Panc1 (cell line): ENCODE results near the gene CSF3R. TPM values are rescaled to one million over a fixed set of nuclear protein-coding genes. Genes with fewer than 3 reads are reported as not detected.

Source experiments
- ATAC-seq: fragments of 200-7000 bp; cut with Tn5 transposase; 2 replicates; pipeline ENCODE4 v1.9.1; 2020; ENCODE audit warnings: mild to moderate bottlenecking, moderate library complexity
- BruUV-seq: library from RNA; stranded (reverse); fragments of 400-500 nt; replicated peaks from 2 replicates; lab custom pipeline; 2021; lab: Mats Ljungman, UMichigan
- CTCF ChIA-PET: fragments of 300-600 bp; sonication (Branson Sonifier 250); formaldehyde crosslinking; loops from one replicate; lab custom pipeline; 2022; ENCODE audit warnings: antibody characterized with exemption; lab: Charles Lee
- POLR2A ChIA-PET: fragments of 300-600 bp; sonication (Branson Sonifier 250); formaldehyde crosslinking; loops from one replicate; lab custom pipeline; 2022; ENCODE audit warnings: antibody characterized with exemption; lab: Charles Lee
- DNase-seq: peaks from one replicate; pipeline ENCODE4 v3.0.0-alpha.2; 2010; ENCODE audit warnings: low read depth, low spot score
- H3K27ac ChIP-seq: 2 replicates; pipeline ENCODE4 v1.5.1; 2011; ENCODE audit warnings: mild to moderate bottlenecking, low read length, inconsistent platforms
- H3K27me3 ChIP-seq: fragments of 200-500 bp; sonication (Bioruptor generic); 2 replicates; pipeline ENCODE4 v1.6.0; 2014; ENCODE audit warnings: low read length, inconsistent platforms; ENCODE audit not compliant: control insufficient read depth, insufficient read depth
- H3K36me3 ChIP-seq: fragments of 200-500 bp; sonication (Bioruptor generic); 2 replicates; pipeline ENCODE4 v1.5.1; 2014; ENCODE audit warnings: inconsistent platforms, mild to moderate bottlenecking, low read length, moderate library complexity; ENCODE audit not compliant: control insufficient read depth, insufficient read depth
- H3K4me1 ChIP-seq: 2 replicates; pipeline ENCODE4 v1.5.1; 2011; ENCODE audit warnings: inconsistent platforms, mild to moderate bottlenecking, low read length, moderate library complexity; ENCODE audit not compliant: control insufficient read depth, insufficient read depth
- H3K4me3 ChIP-seq, 2 experiments: 2 replicates each; pipeline ENCODE4 v1.5.1; 2011 to 2012; ENCODE audit warnings: low read depth in 2 of 2, low read length in 2 of 2, mild to moderate bottlenecking in 2 of 2, inconsistent platforms in 1 of 2, moderate library complexity in 1 of 2
- H3K9me3 ChIP-seq: fragments of 200-500 bp; sonication (Bioruptor generic); 2 replicates; pipeline ENCODE4 v1.5.1; 2014; ENCODE audit warnings: low read depth, mild to moderate bottlenecking, inconsistent platforms, low read length, moderate library complexity; ENCODE audit not compliant: control insufficient read depth, insufficient read depth
- CTCF ChIP-seq: fragments of 450-650 bp; IDR thresholded peaks from 2 replicates; pipeline ENCODE4 v1.5.1; 2017; ENCODE audit warnings: mild to moderate bottlenecking
- POLR2AphosphoS5 ChIP-seq: IDR thresholded peaks from 2 replicates; pipeline ENCODE4 v1.6.1; 2012; ENCODE audit warnings: mild to moderate bottlenecking, low read depth, low read length, moderate library complexity
- REST ChIP-seq, 2 experiments: IDR thresholded peaks; 2 replicates each; pipeline ENCODE4 v1.6.1; 2011 to 2012; ENCODE audit warnings: low read depth in 2 of 2, control low read depth in 1 of 2, low read length in 1 of 2, mild to moderate bottlenecking in 1 of 2, moderate library complexity in 1 of 2; ENCODE audit not compliant: insufficient read depth in 1 of 2
- SIN3A ChIP-seq: IDR thresholded peaks from 2 replicates; pipeline ENCODE4 v1.6.1; 2012; ENCODE audit warnings: low read depth, mild to moderate bottlenecking, low read length, moderate library complexity, borderline replicate concordance; ENCODE audit not compliant: insufficient read depth
- TCF7L2 ChIP-seq: IDR thresholded peaks from 2 replicates; pipeline ENCODE4 v1.6.1; 2011; ENCODE audit warnings: mild to moderate bottlenecking, low read depth, low read length, inconsistent platforms
- in situ Hi-C: cut with HindIII; loops from 2 replicates; pipeline ENCODE4 v1.10.0; 2016; ENCODE audit warnings: low sequenced_read_pairs, low pct_unique_long_range_greater_than_20kb
- intact Hi-C: fragments of 100-400 bp; cut with micrococcal nuclease; formaldehyde crosslinking; loops from one replicate; pipeline ENCODE4 v1.10.0; 2022; ENCODE audit not compliant: unreplicated experiment
- total RNA-seq: library from RNA; stranded (reverse); gene quantifications from one replicate; pipeline ENCODE4 v1.2.1, GENCODE V29; 2021; ENCODE audit not compliant: unreplicated experiment

The CSF3R gene
- total RNA-seq, 1 experiment from 2014 or later = 0.31 TPM

- BruUV-seq = no TSS peak
- Histone ChIP-seq H3K4me3 (no peak overlapping the region), H3K27ac (no peak overlapping the region), H3K9me3 (no peaks in the 10 kb centered on the region), H3K36me3 (no peaks in the 10 kb centered on the region), H3K27me3 (no peaks in the 10 kb centered on the region), H3K4me1 (no peaks in the 10 kb centered on the region)
- intact Hi-C loops (no loop called here), in situ Hi-C loops (no loop called here)
- ChIA-PET POLR2A (no interaction called here), CTCF (interaction anchor here (0.7 kb wide), 1 partner anchor 134 kb away, joined by 4 read pairs; no protein-coding TSS in a partner anchor)
- ATAC-seq (no peak), DNase-seq (no peak)
- no peak for TF ChIP-seq TCF7L2
- no peak for TF ChIP-seq CTCF
- no peak for TF ChIP-seq SIN3A
- TF ChIP-seq POLR2AphosphoS5 = no peak
- no peak for TF ChIP-seq REST (IDR thresholded peaks at IDR 0.05; ENCODE audit: insufficient read depth in 1 of 2, low read depth in 2 of 2, low read length in 1 of 2)
Observed at GRCh38 chr1:36525166-36525565, 42.5 kb upstream of the CSF3R start.

- Histone ChIP-seq H3K9me3 (no peaks in the 10 kb centered on the region), H3K36me3 (no peaks in the 10 kb centered on the region), H3K27ac (no peak overlapping the region), H3K4me3 (no peak overlapping the region), H3K4me1 (no peaks in the 10 kb centered on the region), H3K27me3 (no peaks in the 10 kb centered on the region)
- ChIA-PET CTCF (no interaction called here), POLR2A (no interaction called here)
- BruUV-seq = no TSS peak
- no peak for TF ChIP-seq TCF7L2
- no peak for TF ChIP-seq POLR2AphosphoS5
- no peak for TF ChIP-seq REST (IDR thresholded peaks at IDR 0.05; ENCODE audit: insufficient read depth in 1 of 2, low read depth in 2 of 2, low read length in 1 of 2)
- no peak for TF ChIP-seq SIN3A
- ATAC-seq (no peak), DNase-seq (no peak)
- intact Hi-C loops (no loop called here), in situ Hi-C loops (no loop called here)
Observed at GRCh38 chr1:36524359-36525062, 41.8 kb upstream of the CSF3R start.
